Measurements from ENCODE around the gene GUCY1A2.

The GUCY1A2 gene

DNA sequence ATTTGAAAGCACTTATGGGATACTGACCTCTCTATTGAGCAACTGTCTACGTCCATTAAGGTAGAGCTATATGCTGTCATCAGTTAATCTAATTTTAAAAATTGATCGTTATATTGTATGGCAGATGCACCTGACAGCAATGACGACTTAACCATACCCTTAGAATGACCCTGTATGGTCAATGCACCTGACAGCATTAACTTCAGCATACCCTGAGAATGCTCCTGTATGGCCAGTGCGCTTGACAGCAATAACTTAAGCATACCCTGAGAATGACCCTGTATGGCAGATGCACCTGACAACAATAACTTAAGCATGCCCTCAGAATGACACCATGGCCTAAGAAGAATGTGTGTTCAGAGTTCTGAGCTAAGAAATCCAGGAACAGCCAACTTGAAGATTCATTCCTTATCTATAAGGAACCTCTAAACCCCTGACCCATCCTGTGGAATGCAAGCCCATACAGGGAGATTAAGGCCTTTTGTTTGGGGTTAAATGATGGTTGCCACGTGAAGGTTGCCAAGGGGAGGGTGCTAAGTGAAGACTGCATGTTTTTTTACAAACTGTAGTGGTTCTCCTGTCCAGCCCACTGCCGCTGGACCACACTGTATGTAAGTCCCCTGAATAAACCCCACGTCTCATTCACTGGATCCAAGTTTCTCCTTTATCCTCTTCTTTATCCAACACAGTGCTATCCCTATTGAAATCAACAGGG, 138.3 kb downstream of the GUCY1A2 start:
- Histone ChIP-seq H3K36me3 (no peaks in the 10 kb centered on the region), H3K9me3 (no peaks in the 10 kb centered on the region), H3K27ac (no peak overlapping the region), H3K4me1 (no peaks in the 10 kb centered on the region), H3K27me3 (no peaks in the 10 kb centered on the region), H3K4me3 (no peak overlapping the region)
- TF ChIP-seq, protein P1, sequence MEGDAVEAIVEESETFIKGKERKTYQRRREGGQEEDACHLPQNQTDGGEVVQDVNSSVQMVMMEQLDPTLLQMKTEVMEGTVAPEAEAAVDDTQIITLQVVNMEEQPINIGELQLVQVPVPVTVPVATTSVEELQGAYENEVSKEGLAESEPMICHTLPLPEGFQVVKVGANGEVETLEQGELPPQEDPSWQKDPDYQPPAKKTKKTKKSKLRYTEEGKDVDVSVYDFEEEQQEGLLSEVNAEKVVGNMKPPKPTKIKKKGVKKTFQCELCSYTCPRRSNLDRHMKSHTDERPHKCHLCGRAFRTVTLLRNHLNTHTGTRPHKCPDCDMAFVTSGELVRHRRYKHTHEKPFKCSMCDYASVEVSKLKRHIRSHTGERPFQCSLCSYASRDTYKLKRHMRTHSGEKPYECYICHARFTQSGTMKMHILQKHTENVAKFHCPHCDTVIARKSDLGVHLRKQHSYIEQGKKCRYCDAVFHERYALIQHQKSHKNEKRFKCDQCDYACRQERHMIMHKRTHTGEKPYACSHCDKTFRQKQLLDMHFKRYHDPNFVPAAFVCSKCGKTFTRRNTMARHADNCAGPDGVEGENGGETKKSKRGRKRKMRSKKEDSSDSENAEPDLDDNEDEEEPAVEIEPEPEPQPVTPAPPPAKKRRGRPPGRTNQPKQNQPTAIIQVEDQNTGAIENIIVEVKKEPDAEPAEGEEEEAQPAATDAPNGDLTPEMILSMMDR (IDR thresholded peaks at IDR 0.05): no peak
- no peak for DNase-seq
- intact Hi-C loops (cut with DNase I; ENCODE audit: low total_unique reads): no loop called here

DNA sequence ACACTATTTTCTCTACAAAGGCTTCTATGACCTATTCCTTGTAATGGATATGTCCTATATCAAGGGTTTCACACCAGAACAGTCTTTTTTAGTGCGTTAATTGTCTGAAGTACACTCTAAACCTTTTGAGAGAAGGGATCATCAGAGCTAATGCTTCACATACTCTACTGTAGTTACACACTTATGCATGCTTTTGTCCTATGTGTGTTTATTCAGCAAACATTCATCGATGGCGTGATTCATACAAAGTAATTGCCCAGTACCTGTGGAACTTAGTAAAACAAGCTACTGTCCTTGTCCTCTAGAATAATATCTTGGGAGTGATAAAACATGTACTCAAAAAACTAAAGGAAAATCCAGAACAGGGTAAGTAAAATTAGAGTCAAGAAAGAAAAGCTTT, 139.2 kb downstream of the GUCY1A2 start:
- Histone ChIP-seq H3K36me3 (no peaks in the 10 kb centered on the region), H3K27me3 (no peaks in the 10 kb centered on the region), H3K27ac (no peak overlapping the region), H3K4me3 (no peak overlapping the region), H3K9me3 (no peaks in the 10 kb centered on the region), H3K4me1 (no peaks in the 10 kb centered on the region)
- intact Hi-C loops (cut with DNase I; ENCODE audit: low total_unique reads): no loop called here
- TF ChIP-seq, protein P1 (IDR thresholded peaks at IDR 0.05): no peak
- DNase-seq: no peak

DNA sequence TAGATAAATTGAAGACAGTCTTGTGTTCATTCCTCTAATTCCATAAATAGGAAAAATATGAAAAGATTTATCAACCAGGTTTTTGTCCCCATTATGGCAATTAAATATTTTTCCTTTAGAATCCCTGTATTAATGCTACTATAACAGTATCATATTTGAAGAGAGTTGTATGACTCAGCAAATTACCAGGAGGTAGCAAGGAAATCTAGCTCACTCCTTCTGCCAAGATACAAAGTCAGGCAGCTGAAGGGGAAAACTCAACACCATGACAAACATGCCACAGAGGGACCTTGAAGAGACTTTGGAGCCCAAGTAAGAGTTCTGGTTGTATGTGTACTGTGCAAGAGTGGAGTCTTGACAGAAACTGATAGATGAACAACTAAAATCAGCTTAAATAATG, 143.3 kb downstream of the GUCY1A2 start:
- Histone ChIP-seq H3K4me3 (no peak overlapping the region), H3K27ac (no peak overlapping the region), H3K4me1 (no peaks in the 10 kb centered on the region), H3K27me3 (no peaks in the 10 kb centered on the region), H3K36me3 (no peaks in the 10 kb centered on the region), H3K9me3 (no peaks in the 10 kb centered on the region)
- TF ChIP-seq, protein P1 (IDR thresholded peaks at IDR 0.05): no peak
- intact Hi-C loops (cut with DNase I; ENCODE audit: low total_unique reads): no loop called here
- DNase-seq: no peak

DNA sequence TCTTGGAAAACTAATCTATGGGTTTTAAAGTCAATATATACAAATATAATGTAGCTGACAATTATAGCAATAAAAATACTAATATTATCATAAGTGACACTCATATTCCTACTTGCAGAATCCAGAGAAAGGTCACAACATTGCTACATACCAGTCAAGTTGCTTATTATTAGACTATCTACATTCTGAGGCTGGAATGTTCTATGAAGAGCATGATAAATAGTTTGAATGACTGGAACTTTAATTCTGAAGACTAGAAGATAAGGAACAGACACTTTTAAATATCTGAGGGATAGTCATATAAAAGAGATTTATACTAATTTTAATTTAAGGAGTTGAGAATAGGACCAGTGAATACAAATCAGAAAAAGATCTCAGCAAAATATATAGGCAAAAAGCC, 146.0 kb downstream of the GUCY1A2 start:
- no peaks in the 10 kb centered on the region for H3K9me3 ChIP-seq
- no peaks in the 10 kb centered on the region for H3K36me3 ChIP-seq
- DNase-seq: no peak
- TF ChIP-seq, protein P1 (IDR thresholded peaks at IDR 0.05): no peak
- no peak overlapping the region for H3K27ac ChIP-seq
- no peaks in the 10 kb centered on the region for H3K4me1 ChIP-seq
- no peaks in the 10 kb centered on the region for H3K27me3 ChIP-seq
- H3K4me3 ChIP-seq: no peak overlapping the region
- intact Hi-C loops (cut with DNase I; ENCODE audit: low total_unique reads): no loop called here

DNA sequence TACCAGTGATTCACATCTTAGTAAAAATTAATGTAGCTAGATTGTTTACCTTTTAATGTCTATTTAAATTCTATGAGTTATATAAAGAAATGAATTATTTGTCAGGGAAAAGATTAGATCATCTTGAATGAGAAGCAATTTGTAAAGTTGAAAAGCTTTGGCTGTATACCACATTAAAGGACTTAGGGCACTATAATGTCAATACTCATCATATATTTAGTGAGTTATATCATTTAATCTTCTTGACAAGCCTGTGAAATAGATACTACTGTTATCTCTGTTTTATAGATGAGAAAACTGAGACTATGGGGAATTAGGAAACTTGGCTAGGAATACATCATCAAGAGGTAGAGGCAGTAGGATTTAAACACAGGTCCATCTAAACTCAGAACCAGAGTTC, 160.1 kb downstream of the GUCY1A2 start:
- TF ChIP-seq, protein P1 (IDR thresholded peaks at IDR 0.05): no peak
- Histone ChIP-seq H3K4me3 (no peak overlapping the region), H3K27me3 (no peaks in the 10 kb centered on the region), H3K27ac (no peak overlapping the region), H3K4me1 (no peaks in the 10 kb centered on the region), H3K36me3 (no peaks in the 10 kb centered on the region), H3K9me3 (no peaks in the 10 kb centered on the region)
- intact Hi-C loops (cut with DNase I; ENCODE audit: low total_unique reads): no loop called here
- DNase-seq: no peak

DNA sequence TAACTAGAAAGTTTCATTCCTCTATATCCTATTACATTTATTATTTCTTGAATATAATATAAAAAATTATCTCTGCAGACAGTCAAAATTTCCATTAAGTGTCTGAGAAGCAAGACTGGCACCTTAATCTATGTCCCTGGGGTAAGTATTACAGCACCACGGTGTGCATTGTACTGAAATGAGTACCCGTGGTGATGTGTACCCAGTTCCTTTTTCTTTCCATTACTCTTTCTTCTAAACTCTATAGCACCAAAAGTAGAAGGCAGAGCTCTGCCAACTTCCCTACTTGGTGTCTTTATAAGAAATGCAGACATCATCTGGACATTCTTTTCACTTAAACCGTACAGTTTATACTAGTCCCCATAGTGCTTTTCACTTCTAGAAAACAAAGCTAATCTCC, 161.7 kb downstream of the GUCY1A2 start:
- DNase-seq: no peak
- Histone ChIP-seq H3K36me3 (no peaks in the 10 kb centered on the region), H3K27me3 (no peaks in the 10 kb centered on the region), H3K9me3 (no peaks in the 10 kb centered on the region), H3K4me3 (no peak overlapping the region), H3K27ac (no peak overlapping the region), H3K4me1 (no peaks in the 10 kb centered on the region)
- intact Hi-C loops (cut with DNase I; ENCODE audit: low total_unique reads): no loop called here
- TF ChIP-seq, protein P1 (IDR thresholded peaks at IDR 0.05): no peak

Measured in tibial artery (tissue), 4 donors.